A204.1 (cell line): Measurements from ENCODE around the gene TSC1.
"Not testable (repeated sequence)": the region's sequence is repeated elsewhere in the genome, so short reads cannot be mapped to it uniquely, and the experiment has no call there.

Source experiments
- FAIRE-seq: peaks from 2 replicates; lab custom pipeline; 2012; peaks lifted over from hg19 to GRCh38; lab: Jason Lieb, UNC

TSC1 gene

DNA sequence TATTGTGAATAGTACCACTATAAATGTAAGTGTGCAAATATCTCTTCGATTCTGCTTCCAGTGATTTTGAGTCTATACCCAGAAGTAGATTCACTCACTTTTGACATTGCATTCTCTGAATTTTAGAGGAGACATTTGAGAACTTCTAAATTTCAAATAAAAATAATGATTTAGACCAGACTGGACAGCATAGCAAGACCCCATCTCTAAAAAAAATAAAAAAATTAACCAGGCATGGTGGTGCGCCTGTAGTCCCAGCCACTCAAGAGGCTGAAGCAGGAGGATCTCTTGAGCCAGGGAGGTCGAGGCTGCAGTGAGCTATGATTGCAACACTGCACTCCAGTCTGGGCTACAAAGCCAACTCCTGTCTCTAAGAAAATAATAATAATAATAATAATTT, 32.2 kb upstream of the TSC1 start:
- FAIRE-seq: no peak

DNA sequence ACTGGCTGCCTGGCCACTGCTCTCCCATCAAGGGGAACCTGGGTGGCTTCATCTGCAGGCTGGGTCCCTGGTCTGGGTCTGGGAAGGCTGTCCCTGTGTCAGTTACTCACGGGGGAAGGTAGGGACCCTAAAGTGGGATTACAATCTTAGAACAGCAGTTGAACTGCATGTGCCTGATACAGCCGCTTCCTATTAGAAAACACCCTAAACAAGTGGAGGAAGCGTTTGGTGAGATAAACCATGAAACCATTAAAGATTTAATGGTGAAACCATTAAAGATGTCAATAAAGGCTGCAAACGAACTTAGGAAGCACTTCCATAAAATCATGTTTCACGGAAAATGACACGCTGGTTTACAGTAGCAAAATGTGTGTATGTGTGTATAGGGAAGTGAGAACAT, 31.5 kb upstream of the TSC1 start:
- FAIRE-seq: no peak

DNA sequence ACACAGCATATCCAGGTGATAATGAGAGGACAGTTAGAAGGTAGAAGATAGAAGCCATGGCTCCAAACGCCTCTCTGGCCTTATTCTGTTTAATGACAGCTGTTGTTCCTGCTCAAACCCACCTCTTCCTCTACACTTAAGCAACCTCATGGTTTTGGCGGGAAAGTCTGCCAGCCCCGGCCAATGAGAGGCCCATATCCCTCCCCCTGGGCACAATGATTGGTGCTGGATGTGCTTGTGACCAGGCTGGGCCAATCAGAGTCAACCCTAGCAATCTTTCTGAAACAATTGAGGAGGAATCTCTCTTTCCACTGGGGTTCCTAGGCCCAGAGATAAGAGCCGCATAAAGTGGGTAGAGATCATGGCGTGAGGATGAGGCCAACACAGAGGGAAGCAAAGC, 29.3 kb upstream of the TSC1 start:
- no peak for FAIRE-seq

DNA sequence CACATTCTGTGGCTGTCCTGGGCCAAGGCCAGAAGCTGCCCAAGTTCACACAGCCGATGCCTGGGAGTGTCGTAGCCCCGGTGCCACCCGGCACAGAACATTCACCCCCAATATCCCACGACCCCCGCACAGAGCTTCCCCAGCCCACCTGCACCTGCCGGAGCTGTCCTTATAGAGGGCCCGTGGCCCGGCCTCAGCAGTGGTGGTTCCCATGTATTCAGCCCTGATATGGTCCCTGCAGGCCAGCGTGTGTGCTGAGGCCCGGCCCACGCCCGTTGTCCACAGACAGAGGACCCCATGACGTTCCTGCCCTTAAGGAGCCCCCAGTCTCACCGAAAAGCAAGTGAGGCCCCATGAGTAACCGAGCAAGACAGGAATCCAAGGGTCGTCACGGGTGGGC, 28.8 kb upstream of the TSC1 start:
- FAIRE-seq: no peak

DNA sequence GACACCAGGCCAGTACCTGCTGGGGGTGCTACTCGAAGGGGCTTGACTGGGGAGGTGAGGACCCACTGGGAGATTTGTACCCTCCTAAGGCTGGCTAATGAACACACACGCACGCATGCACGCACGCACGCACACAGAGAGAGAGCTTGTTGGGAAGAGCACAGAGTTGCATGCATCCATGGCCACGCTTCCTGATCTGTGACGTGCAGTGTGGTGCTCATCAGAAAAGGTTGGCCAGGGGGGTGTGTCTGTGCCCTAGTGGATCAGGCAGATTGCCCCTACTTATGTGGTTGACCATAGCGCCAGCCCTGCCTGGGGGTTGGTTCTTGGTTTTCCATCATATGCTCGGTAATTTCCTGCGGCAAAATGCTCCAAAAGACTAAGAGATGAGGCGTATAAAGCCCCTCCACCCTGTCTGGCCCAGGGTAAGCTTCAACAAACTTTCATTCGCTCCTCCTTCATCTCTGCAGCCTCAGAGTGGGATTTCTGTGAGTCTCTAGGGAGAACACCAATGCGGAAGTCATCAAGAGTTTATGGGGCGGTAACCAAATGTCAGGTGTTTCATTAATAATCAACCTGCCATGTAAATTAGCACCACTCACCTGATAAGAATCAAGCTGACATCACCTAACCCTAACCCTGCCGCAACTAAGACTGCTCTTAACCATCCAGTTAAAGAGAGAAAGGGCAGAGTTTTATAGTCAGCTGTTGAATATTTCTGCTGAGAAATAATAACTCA, 26.1 kb upstream of the TSC1 start:
- FAIRE-seq: no peak

DNA sequence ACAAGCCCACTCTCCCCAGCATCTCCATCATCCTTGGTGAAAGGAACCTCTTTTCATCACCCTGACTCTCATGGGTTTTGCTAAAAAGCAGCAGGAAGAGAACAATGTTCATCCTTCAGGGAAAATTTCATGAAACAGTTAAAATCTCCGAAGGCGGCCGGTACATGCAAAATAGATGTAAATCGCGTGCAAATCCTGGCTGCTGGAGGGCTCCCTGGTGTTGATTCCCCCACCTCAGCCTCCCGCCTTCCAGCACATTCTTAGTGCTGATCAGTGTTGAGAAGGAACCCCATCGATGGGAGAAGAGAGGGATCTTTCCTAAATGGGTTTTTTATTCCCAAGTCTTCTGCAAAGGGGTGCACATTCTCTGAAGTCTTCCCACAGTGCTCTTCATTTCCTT, 25.4 kb upstream of the TSC1 start:
- FAIRE-seq: no peak

DNA sequence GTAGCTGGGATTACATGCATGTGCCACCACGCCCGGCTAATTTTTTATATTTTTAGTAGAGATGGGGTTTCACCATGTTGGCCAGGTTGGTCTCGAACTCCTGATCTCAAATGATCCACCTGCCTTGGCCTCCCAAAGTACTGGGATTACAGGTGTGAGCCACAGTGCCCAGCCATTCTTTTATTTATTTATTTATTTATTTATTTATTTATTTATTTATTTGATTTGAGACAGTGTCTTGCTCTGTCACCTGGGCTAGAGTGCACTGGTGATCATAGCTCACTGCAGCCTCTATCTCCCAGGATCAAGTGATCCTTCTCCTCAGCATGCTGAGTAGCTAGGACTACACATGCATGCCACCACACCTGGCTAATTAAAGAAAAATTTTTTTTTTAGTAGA, 23.5 kb upstream of the TSC1 start:
- FAIRE-seq: not testable (repeated sequence)

DNA sequence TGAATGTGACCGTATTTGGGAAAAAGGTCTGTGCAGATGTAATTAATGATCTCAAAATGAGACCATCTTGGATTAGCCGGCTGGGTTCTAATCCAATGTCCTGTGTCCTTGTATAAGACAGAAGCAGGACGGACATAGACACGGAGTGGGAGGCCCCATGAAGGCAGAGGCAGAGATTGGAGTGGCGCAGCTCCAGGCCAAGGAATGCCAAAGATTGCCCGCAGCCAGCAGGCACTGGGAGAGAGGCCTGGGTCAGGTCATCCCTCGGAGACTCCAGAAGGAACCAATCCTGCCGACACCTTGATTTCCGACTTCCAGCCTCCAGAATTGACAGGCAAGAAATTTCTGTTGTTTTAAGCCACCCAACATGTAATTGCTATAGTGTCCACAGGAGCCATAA, 21.1 kb upstream of the TSC1 start:
- FAIRE-seq: no peak

DNA sequence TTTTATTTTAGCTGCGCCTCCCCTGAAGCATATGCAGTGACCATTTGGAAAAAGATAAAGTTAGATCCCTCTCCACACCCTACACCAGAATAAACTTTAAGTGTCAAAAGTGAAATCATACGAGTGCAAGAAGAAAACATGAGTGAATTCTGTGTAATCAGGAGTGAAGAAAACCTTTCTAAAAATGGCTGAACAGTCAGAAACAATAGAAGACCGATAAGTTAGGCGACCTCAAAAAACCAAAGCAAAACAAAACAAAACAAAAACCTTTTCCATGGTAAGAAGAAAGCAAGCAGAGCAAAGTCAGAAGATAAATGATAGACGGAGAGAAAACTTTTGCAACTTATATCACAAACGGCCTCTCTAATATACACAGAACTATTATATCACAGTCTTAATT, 16.6 kb upstream of the TSC1 start:
- no peak for FAIRE-seq

DNA sequence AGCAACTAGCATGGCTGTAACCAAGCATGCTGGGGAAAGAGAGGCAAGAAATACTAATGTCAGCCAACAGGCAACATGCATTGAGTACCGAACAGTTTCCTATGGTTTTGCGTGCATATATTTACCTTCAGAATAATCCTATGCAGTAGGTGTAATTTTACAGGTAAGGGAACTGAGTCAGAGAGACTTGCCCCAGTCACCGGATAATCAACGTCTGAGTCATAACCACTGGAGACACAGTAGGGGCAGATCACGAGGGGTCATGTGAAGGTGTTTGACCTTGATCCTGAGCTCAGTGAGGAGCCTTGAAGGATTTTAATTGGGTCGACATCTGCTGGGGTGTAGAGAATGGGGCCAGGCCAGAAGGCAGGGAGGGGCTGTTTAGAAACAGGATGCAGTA, 13.4 kb upstream of the TSC1 start:
- no peak for FAIRE-seq

DNA sequence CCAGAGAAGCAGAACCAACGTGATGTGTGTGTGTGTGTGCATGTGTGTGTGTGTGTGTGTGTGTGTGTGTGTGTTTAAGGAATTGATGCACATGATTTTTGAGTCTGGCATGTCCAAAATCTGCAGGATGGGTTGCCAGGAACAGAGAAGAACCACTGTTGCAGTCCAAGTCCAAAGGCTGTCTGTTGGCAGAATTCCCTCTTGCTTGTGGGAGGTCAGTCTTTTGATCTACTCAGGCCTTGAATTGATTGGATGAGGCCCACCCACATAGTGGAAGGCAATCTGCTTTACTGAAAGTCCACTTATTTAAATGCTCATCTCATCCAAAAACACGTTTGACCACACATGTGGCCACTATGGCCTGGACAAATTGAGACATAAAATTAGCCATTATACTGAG, 11.4 kb upstream of the TSC1 start:
- FAIRE-seq: no peak

DNA sequence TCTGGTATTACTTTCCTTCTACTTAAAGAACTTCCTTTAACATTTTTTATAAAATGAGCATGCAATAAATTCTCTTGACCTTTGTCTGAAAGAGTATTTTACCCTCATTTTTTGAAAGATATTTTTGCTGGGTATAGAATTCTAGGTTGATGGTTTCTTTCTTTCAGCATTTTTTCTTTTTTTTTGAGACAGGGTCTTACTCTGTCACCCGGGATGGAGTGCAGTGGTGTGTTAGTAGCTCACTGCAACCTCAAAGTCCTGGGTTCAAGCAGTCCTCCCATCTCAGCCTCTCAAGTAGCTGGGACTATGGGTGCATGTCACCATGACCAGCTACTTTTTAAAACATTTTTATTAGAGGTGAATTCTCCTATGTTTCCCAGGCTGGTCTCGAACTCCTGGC, 10.7 kb upstream of the TSC1 start:
- no peak for FAIRE-seq

DNA sequence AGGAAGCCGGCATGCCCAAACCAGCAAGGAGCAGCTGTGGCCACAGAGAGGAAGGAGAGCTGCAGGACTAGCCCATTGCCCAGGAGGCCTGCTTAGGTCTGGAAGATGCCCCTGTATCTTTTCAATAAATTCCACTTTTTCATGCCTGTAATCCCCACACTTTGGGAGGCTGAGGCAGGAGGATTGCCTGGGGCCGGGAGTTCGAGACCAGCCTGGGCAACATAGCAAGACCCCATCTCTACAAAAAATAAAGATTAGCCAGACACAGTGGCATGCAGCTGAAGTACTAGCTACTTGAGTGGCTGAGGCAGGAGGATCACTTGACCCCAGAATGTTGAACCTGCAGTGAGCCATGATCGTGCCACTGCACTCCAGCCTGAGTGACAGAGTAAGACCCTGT, 5.3 kb upstream of the TSC1 start:
- no peak for FAIRE-seq

DNA sequence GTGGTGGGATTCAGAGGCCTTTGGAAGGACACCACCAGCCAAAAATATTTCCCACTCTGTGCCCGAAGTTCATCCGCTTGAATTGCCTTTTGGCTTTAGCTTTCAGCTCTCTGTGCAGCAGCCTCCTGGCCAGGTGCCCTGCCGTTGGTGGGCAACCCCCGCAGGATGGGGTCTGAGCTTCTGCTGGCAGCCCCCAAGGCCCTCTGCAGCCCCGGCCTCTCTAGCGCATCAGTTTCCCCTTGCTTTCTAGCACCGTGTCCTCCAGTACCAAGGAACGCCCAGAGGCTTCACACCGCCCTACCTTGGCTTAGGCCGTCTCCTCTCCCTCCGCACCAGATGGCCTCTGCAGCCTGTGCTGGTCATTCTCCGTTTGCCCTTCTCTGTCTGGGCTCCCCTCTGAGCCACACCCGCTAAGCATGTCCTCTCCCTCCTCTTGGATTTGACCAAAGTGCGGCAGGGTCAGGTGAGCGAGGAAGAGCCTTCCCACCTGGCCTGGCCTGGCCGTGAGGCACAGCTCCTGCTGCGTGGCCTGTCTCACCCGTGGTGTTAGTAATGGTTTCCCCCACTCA, 4.2 kb upstream of the TSC1 start:
- no peak for FAIRE-seq

DNA sequence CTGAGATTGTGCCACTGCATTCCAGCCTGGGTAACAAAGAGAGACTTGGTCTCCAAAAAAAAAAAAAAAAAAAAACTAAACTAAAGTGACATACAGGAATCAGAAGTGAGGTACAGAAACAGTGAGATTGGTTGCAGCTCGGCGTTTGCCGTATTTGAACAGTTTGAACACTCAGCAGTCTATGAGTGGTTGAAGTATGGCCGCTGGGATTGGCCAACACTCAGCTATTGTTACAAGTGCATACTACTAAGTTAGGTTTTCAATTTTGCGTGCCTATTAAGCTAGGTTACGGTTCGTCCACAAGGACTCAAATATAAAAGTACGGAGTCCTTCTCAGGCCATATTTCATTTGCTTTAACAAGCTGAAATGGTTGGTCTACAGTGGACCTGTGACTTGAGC, 3.3 kb upstream of the TSC1 start:
- no peak for FAIRE-seq

DNA sequence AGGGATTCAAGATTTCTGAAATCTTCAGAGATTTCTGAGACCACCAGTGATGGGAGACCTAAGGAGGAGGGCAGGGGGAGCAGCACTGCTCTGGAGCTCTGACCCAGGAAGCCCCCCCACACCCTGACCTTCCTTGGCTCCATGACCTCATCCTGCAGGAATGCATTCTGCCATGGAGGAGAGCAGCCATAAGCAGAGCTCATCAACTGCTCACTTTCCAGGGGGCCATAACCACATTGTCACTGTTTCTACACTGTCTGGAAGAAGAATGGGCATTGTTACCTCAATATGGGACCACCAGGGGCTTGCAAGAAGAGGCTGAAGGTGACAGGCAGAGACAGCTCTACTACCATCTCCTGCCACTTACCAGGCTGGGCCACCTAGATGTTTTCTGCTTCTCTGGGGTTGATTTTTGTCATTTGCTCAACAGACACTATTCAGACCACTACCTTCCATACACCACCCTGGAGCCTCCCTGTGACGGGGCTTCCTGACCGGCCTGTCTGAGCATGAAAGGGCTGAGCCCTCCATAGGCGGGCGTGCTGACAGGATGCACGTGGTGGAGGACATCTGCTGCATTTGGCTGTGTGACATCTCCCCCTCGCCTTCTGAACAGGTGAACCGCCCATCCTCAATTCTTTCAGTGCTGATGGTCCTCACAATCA, 2.3 kb upstream of the TSC1 start:
- no peak for FAIRE-seq

DNA sequence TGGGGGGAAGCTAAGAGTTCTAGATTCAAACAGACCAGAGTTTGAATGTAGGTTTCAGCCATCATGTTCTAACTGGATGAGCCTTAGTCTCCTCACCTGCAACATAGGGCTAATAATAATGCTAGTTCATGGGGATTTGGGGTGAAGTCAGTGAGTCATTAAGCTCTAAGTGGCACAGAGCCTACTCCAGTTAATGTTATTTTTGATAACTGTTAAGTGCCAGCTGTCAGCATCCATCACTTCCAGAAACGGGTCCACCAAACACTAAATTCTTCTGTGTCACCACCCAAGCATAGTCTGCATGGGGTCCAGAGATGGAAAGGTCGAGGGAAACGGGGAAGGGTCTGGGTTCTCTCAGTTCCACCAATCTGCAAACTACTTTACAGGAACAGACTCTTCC, 1.8 kb upstream of the TSC1 start:
- FAIRE-seq: no peak

DNA sequence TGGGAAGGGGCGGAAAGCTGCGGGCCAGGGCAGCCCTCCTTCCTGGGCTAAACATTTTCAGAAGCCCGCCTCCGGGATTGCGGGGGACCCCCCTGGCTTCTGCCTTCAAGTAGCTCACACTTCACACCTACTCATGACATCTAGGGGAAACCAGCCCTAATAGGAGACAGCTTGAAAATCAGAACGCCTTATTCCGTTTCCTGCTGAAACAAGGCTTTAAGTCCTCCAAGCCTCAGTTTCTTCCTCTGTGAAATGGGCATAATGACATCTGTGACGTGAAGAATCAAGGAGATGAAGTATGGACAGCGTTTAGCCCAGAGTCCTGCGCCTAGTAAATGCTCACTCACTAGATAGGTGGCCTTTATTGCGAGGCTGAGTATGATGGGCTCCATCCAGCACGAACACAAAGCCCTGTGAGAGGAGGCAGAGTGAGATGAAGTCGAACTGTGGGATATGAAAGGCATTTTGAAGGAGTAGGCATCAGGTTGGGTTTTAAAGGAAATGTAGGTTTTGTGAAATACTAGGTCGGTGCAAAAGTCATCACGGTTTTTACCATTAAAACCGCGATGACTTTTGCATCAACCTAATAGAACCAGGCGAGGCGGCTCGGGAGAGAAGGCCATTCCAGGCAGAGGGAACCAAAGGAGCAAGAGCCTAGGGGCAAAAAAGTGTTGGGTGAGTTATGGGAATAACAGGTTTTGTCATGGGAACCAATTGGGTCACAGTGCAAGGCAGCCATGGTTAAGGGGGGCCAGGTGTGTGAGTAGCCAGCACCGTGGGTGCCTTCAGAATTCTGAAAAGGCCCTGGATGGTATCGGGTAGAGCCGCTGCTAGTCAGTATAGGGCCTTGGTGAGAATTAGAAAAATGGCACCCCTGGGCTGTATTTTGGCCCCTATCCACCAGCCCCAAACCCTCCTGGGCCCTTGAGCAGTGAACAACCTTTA, 1.0 kb upstream of the TSC1 start:
- FAIRE-seq: no peak

DNA sequence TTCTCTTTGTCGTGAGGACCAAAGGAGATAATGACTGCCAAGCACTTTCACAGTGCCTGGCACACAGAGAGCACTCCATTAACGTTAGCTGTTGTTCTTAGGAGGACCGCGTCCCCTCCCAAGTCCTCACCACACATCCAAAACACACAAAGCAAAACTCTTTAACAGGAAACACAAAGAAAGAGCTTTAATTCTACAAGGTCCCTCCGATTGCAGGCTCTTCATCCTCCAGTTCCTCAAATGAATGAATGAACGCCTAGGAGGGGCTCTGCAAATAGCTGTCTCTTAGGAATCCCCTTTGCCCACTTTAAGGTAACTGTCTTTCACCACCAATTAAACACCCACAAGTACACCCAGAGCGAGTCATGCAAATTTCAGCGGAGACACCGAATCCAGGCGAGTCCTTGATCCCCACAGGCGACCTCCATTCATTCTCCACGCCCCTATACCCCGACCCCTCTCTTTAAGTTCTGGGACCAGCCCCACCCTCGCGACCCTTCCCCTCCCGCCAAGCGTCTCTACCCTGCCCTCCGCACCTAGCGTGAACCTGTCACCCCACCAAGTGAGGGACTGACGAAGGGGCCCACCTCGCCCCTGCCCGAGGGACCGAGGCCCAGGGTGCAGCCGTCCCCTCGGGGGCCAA, 644 bp downstream of the TSC1 start:
- no peak for FAIRE-seq

DNA sequence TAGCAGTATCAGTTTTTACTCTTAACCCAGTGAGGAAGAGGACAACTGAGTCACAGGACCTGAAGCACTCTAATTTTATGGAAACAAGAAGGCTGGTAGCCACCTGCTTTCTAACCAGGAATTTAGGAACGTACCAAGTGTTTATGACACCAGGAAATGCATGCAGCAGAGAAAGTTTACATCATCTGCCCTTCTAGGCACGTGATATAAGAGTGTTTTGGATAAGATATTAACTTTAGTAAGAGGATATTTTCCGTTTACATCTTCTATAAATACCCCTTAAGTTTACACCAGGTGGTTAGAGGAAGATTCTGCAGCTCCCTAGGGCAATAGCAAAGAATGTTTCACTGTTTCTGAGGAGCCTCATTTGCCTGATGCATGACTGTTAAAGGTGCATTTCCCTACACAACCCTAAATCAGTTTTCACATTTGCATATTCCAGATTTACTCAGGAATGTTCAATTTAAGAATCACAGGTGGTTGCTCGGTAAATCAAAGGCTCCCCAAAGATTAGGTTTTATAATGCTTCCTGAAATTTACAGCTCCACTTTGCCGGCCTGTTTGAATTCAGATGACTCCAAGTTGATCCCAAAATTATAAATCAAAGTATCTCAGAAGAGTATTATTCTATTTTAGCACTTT, 1.8 kb downstream of the TSC1 start:
- FAIRE-seq: no peak

DNA sequence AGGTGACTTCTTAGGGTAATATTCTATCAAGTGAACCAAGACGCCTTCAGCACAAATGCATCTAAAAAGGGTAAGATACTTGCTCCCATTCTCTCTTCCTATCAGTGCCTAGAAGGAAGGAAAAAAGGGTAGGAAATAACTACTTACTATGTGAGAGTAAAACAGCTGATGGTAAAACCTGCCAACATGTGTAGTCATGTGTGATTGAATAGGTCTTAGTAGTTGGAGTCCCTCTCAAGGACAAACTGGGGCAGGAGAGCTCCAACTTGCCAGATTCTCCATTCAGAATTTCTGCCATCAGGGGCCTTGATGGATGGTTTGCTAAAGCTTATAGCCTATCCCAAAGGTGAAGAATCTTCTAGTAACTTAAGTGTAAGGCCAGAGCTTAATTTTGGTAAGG, 5.2 kb downstream of the TSC1 start:
- no peak for FAIRE-seq

DNA sequence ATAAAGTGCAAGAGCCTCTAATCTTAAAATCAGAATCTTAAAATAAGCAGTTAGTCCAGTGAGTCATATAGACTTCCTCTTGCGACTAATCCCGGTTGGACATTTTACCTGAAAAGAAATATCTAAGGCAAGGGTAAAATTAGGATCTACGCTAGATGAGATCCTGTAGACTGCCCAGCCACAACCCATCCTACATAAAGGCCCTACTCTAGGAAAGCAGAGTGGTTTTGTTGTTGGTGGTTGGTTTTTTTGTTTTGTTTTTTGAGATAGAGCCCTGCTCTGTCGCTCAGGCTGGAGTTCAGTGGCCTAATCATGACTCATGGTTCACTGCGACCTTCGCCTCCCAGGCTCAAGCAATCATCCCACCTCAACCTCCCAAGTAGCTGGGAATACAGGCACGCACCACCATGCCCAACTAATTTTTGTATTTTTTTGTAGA, 6.9 kb downstream of the TSC1 start:
- no peak for FAIRE-seq
